HL-60 (cell line): ENCODE data around the gene GFPT2.

Experiments used
- DNase-seq, 2 experiments: peaks; one replicate each; pipeline ENCODE4 v3.0.0-alpha.2; 2010 to 2020; ENCODE audit warnings: low read depth in 1 of 2, low spot score in 1 of 2
- H3K27ac ChIP-seq: fragments of 250-450 bp; sonication (Bioruptor Pico); replicated peaks from 2 replicates; pipeline ENCODE4 v1.5.1; 2020; ENCODE audit warnings: mild to moderate bottlenecking, moderate library complexity
- H3K27me3 ChIP-seq: fragments of 250-450 bp; sonication (Bioruptor Pico); 2 replicates; pipeline ENCODE4 v1.5.1; 2021; ENCODE audit warnings: mild to moderate bottlenecking, moderate library complexity; ENCODE audit not compliant: insufficient read depth, poor library complexity, severe bottlenecking
- H3K4me3 ChIP-seq: replicated peaks from 2 replicates; pipeline ENCODE4 v1.5.1; 2011; ENCODE audit warnings: mild to moderate bottlenecking, control low read depth, low read length; ENCODE audit not compliant: insufficient read depth
- CTCF ChIP-seq: IDR thresholded peaks from one replicate; pipeline ENCODE4 v1.5.1; 2011; ENCODE audit warnings: low read length, control low read depth, inconsistent platforms; ENCODE audit not compliant: insufficient read depth
- GABPA ChIP-seq: IDR thresholded peaks from 2 replicates; pipeline ENCODE4 v1.6.1; 2012; ENCODE audit warnings: low read depth
- POLR2AphosphoS5 ChIP-seq: IDR thresholded peaks from 2 replicates; pipeline ENCODE4 v1.6.1; 2012; ENCODE audit warnings: low read depth
- SPI1 ChIP-seq: IDR thresholded peaks from 2 replicates; pipeline ENCODE4 v1.6.1; 2012; ENCODE audit warnings: low read depth, mild to moderate bottlenecking, borderline replicate concordance
- TF ChIP-seq, protein P1 (sequence below): IDR thresholded peaks from 2 replicates; pipeline ENCODE4 v1.6.1; 2012; ENCODE audit warnings: low read depth; ENCODE audit not compliant: insufficient replicate concordance

GFPT2 gene

GRCh38 chr5:180390441-180391190 is 37.5 kb upstream of the GFPT2 start:
- no peak for DNase-seq
- H3K27me3 ChIP-seq, result no peaks in the 10 kb centered on the region

GRCh38 chr5:180389252-180390101 is 36.3 kb upstream of the GFPT2 start:
- DNase-seq, result no peak
- TF ChIP-seq, protein P1, sequence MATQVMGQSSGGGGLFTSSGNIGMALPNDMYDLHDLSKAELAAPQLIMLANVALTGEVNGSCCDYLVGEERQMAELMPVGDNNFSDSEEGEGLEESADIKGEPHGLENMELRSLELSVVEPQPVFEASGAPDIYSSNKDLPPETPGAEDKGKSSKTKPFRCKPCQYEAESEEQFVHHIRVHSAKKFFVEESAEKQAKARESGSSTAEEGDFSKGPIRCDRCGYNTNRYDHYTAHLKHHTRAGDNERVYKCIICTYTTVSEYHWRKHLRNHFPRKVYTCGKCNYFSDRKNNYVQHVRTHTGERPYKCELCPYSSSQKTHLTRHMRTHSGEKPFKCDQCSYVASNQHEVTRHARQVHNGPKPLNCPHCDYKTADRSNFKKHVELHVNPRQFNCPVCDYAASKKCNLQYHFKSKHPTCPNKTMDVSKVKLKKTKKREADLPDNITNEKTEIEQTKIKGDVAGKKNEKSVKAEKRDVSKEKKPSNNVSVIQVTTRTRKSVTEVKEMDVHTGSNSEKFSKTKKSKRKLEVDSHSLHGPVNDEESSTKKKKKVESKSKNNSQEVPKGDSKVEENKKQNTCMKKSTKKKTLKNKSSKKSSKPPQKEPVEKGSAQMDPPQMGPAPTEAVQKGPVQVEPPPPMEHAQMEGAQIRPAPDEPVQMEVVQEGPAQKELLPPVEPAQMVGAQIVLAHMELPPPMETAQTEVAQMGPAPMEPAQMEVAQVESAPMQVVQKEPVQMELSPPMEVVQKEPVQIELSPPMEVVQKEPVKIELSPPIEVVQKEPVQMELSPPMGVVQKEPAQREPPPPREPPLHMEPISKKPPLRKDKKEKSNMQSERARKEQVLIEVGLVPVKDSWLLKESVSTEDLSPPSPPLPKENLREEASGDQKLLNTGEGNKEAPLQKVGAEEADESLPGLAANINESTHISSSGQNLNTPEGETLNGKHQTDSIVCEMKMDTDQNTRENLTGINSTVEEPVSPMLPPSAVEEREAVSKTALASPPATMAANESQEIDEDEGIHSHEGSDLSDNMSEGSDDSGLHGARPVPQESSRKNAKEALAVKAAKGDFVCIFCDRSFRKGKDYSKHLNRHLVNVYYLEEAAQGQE, result no peak
- TF ChIP-seq SPI1 (no peak), GABPA (no peak), POLR2AphosphoS5 (no peak), CTCF (no peak)
- Histone ChIP-seq H3K4me3 (no peak overlapping the region), H3K27ac (no peak overlapping the region), H3K27me3 (no peaks in the 10 kb centered on the region)

More at GRCh38 chr5:180390441-180391190, 37.5 kb upstream of the GFPT2 start:
- no peak overlapping the region for H3K4me3 ChIP-seq
- TF ChIP-seq, protein P1, result no peak
- TF ChIP-seq CTCF (no peak), SPI1 (no peak), GABPA (no peak), POLR2AphosphoS5 (no peak)
- no peak overlapping the region for H3K27ac ChIP-seq

GRCh38 chr5:180387798-180388197 is 34.7 kb upstream of the GFPT2 start:
- no peak for DNase-seq
- TF ChIP-seq, protein P1, result no peak
- no peak for TF ChIP-seq POLR2AphosphoS5
- no peak for TF ChIP-seq CTCF
- TF ChIP-seq GABPA, result no peak
- TF ChIP-seq SPI1, result no peak
- no peak overlapping the region for H3K27ac ChIP-seq

More at GRCh38 chr5:180387798-180388197, 34.7 kb upstream of the GFPT2 start:
- H3K4me3 ChIP-seq, result no peak overlapping the region
- H3K27me3 ChIP-seq, result no peaks in the 10 kb centered on the region
